T-helper 17 cell (primary cell): ENCODE measurements around the gene TNK2. TPM values are rescaled to one million over a fixed set of nuclear protein-coding genes. Genes with fewer than 3 reads are reported as not detected.
"Not testable (repeated sequence)": the region's sequence is repeated elsewhere in the genome, so short reads cannot be mapped to it uniquely, and the experiment has no call there.

Experiments used
- ATAC-seq: fragments of 150-1000 bp; cut with Tn5 transposase; 2 replicates; pipeline ENCODE4 v1.10.0; 2021; ENCODE audit warnings: mild to moderate bottlenecking, moderate library complexity
- DNase-seq, 3 donors: peaks; one replicate each; pipeline versions ENCODE4 v3.0.0 to v3.0.0-alpha.2; 2020 to 2021
- H3K9me3 ChIP-seq: one replicate; pipeline ENCODE4 v1.7.0; 2013; ENCODE audit warnings: low read length, mild to moderate bottlenecking; ENCODE audit not compliant: control insufficient read depth, poor library complexity, severe bottlenecking
- H3K27ac Mint-ChIP-seq: one replicate; pipeline ENCODE4 v1.8.0; 2022; ENCODE audit warnings: mild to moderate bottlenecking, moderate library complexity, mixed read lengths
- H3K27me3 Mint-ChIP-seq: one replicate; pipeline ENCODE4 v1.8.0; 2022; ENCODE audit warnings: mixed read lengths
- H3K36me3 Mint-ChIP-seq: one replicate; pipeline ENCODE4 v1.8.0; 2022; ENCODE audit warnings: low read depth, mixed read lengths
- H3K4me1 Mint-ChIP-seq: one replicate; pipeline ENCODE4 v1.8.0; 2022; ENCODE audit warnings: mild to moderate bottlenecking, mixed read lengths
- H3K4me3 Mint-ChIP-seq: one replicate; pipeline ENCODE4 v1.8.0; 2022; ENCODE audit warnings: mild to moderate bottlenecking, moderate library complexity, mixed read lengths
- total RNA-seq, 4 donors: library from RNA in 2 of 4; stranded (reverse) in 2 of 4; gene quantifications; one replicate each; pipeline ENCODE4 v1.2.3 and lab custom pipeline; 2022 to 2026

The TNK2 gene
- total RNA-seq, 2 donors from 2014 or later, result 123 to 125 TPM

DNA sequence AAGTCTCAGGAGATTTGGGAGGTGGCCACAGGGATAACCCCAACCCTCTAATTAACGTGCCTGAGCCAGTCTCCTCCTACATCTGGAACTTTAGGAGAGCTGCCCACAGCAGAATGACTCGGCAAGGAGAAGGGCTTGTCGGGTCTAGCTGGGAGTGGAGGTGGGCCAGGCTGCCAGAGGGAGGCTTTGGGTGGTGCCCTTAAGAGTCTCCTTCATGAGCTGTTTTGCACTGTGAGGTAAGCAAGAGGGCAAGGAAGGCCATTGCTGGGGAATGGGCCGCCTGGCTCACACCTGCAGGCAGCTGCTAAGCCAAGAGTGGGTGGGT is 3.6 kb upstream of the TNK2 start:
- DNase-seq (no peak), ATAC-seq (no peak)
- H3K27ac Mint-ChIP-seq, result peak overlapping the region; percentile 32
- no peak overlapping the region for H3K4me3 Mint-ChIP-seq
- peaks cover 28% of the 10 kb centered on the region for H3K4me1 Mint-ChIP-seq
- peaks cover 2% of the 10 kb centered on the region for H3K36me3 Mint-ChIP-seq
- H3K27me3 Mint-ChIP-seq, result peaks cover 7% of the 10 kb centered on the region
- H3K9me3 ChIP-seq, result no peaks in the 10 kb centered on the region

GRCh38 chr3:195911041-195911945 is 2.9 kb upstream of the TNK2 start:
- ATAC-seq, result no peak
- peaks cover 2% of the 10 kb centered on the region for H3K36me3 Mint-ChIP-seq
- H3K4me3 Mint-ChIP-seq, result no peak overlapping the region
- peak overlapping the region; percentile 32 for H3K27ac Mint-ChIP-seq
- peaks cover 31% of the 10 kb centered on the region for H3K4me1 Mint-ChIP-seq
- peaks cover under 1% of the 10 kb centered on the region for H3K27me3 Mint-ChIP-seq
- H3K9me3 ChIP-seq, result no peaks in the 10 kb centered on the region
- no peak for DNase-seq

- Mint-ChIP-seq H3K36me3 (peaks cover 2% of the 10 kb centered on the region), H3K4me3 (peak overlapping the region; percentile 82), H3K27ac (no peak overlapping the region), H3K4me1 (peaks cover 36% of the 10 kb centered on the region), H3K27me3 (no peaks in the 10 kb centered on the region)
- no peaks in the 10 kb centered on the region for H3K9me3 ChIP-seq
- no peak for ATAC-seq
- no peak for DNase-seq
Observed at GRCh38 chr3:195910499-195910845, 2.1 kb upstream of the TNK2 start.

GRCh38 chr3:195909644-195910498 is 1.5 kb upstream of the TNK2 start:
- peak; percentile 64 for ATAC-seq
- peaks cover 2% of the 10 kb centered on the region for H3K36me3 Mint-ChIP-seq
- no peaks in the 10 kb centered on the region for H3K9me3 ChIP-seq
- peak overlapping the region; percentile 82 for H3K4me3 Mint-ChIP-seq
- DNase-seq, result peak; percentile 81 to 91 (median 91)
- H3K27me3 Mint-ChIP-seq, result no peaks in the 10 kb centered on the region
- peaks cover 37% of the 10 kb centered on the region for H3K4me1 Mint-ChIP-seq
- H3K27ac Mint-ChIP-seq, result no peak overlapping the region

DNA sequence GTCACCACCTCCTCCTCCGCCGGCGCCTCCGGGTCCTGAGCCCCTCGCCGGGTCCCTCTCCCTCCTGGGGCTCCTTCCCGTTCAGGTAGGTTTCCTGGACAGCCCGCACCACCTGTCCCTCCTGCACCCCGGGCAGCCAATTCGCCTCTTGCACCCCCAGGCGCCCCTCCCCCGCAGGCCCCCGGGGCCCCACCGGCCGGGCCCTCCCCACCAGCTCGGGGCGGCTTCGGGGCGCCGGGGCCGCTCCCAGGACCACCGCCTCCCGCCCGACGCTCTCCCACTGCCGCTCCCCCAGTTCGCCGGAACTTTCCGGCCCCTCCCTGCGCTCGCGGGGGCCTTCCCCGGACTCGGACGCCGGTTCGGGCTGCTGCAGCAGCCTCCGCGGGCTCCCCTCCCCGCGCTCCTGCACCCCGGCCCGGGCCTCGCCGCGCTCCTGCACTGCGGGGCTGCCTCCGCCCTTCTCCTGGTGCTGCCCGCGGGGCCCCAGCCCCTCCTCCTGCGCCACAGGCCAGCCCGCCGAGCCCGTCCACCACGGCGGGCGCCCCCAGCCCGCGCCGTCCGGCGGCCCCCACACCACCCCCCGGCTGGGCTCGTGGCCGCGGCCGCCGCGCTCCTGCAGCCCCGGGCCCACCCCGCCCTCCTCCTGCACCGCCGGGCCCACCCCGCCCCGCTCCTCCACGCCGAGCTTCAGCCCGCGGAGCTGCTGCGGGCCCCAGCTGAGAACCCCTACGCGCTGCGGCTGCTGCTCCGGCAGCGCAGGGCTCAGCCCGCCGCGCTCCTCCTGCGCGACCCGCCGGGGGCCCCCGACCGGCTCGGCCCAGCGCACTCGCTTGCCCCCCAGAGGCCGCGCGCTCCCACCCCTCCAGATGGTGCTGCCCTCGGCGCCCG is 587 bp upstream of the TNK2 start:
- peaks cover 2% of the 10 kb centered on the region for H3K36me3 Mint-ChIP-seq
- DNase-seq, result peak; percentile 24 to 29 (median 25)
- ATAC-seq, result peak; percentile 3
- H3K4me3 Mint-ChIP-seq, result peak overlapping the region; percentile 96
- H3K27ac Mint-ChIP-seq, result peak overlapping the region; percentile 98
- H3K27me3 Mint-ChIP-seq, result no peaks in the 10 kb centered on the region
- no peaks in the 10 kb centered on the region for H3K9me3 ChIP-seq
- peaks cover 37% of the 10 kb centered on the region for H3K4me1 Mint-ChIP-seq

GRCh38 chr3:195907684-195907933 is 742 bp downstream of the TNK2 start:
- Mint-ChIP-seq H3K36me3 (peaks cover 2% of the 10 kb centered on the region), H3K4me1 (peaks cover 42% of the 10 kb centered on the region), H3K4me3 (peak overlapping the region; percentile 96), H3K27ac (peak overlapping the region; percentile 98), H3K27me3 (no peaks in the 10 kb centered on the region)
- no peaks in the 10 kb centered on the region for H3K9me3 ChIP-seq
- DNase-seq (no peak), ATAC-seq (peak; percentile 5)

DNA sequence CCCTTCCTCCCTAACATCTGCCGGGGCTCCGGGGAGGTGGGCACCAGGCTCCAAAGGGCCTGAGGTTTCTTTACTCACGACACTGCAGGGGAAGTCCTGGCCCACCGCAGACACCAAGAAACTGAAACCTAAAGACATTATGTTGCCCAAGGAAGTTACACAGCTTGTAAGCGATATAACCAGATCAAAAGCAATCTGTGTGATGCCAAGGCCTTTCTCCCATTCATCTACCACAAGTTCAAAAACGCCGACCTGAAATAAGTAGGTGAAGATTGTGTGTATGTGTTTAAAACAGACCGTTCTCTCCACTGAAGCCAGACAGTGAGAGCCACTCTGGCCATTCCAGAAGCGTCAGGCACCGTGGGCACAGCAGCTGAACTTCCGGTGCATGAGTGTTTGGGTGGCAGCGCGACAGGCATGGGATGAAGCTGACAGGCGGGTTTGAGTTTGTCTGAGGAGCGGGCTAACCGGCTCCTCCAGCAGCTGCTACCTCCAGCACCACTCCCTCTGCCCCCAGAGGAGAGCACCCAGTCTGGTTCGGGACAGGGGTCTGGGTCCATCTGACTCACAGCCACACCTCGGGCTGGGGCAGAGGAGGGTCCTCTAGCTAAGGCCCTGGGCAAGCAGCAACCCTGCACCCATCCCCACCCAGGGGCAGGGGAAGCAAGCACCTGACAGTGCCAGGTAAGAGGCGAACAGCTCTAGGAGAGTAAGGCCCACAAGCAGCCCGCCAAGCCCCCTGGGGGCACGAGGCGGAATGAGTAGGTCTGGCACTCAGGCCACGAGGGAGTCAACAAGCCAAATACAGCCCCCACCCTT is 1.3 kb downstream of the TNK2 start:
- Mint-ChIP-seq H3K4me1 (peaks cover 42% of the 10 kb centered on the region), H3K4me3 (peak overlapping the region; percentile 96), H3K27ac (peak overlapping the region; percentile 98), H3K36me3 (peaks cover 2% of the 10 kb centered on the region), H3K27me3 (no peaks in the 10 kb centered on the region)
- ATAC-seq (peak; percentile 71), DNase-seq (peak; percentile 47 to 68 (median 53))
- H3K9me3 ChIP-seq, result no peaks in the 10 kb centered on the region

DNA sequence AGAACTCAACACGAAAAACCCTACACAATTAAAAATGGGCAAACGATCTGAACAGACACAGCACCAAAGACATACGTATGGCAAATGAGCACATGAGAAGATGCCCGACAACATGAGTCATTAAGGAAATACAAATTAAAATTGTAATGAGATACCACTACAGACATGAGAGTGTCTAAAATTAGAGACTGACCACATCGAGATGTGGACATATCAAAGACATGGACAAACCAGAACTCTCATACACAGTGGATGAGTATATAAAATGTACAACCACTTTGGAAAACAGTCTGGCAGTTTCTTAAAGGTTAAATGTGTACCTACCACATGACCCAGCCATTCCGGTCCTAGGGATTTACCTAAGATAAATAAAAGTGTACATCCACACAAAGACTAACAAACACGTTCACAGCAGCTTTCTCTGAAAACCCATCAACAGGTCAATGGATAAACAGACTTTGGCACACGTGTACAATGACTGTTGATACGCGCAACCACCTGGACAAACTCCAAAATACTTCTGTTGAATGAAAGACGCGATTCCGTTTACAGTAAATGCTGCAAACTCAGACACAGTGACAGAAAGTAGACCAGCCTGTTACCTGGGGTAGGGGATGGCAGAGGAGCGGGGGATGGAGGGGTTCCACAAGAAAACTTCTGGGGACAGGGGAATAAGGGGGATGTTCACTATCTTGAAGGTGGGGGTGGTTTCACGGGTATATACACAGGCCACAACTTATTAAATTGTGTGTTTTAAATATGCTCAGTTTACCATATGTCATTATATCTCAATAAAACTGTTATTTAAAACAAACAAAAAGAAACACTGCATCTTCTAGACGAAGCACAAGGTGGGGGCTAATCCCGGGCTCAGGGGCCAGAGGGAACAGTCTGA is 2.1 kb downstream of the TNK2 start:
- peak overlapping the region; percentile 98 for H3K27ac Mint-ChIP-seq
- H3K27me3 Mint-ChIP-seq, result no peaks in the 10 kb centered on the region
- no peaks in the 10 kb centered on the region for H3K9me3 ChIP-seq
- DNase-seq (no peak), ATAC-seq (peak; percentile 7)
- H3K36me3 Mint-ChIP-seq, result peaks cover 2% of the 10 kb centered on the region
- peak overlapping the region; percentile 96 for H3K4me3 Mint-ChIP-seq
- H3K4me1 Mint-ChIP-seq, result peaks cover 43% of the 10 kb centered on the region

- no peaks in the 10 kb centered on the region for H3K27me3 Mint-ChIP-seq
- ATAC-seq (no peak), DNase-seq (no peak)
- H3K4me1 Mint-ChIP-seq, result peaks cover 58% of the 10 kb centered on the region
- peak overlapping the region; percentile 31 for H3K4me3 Mint-ChIP-seq
- peaks cover 2% of the 10 kb centered on the region for H3K36me3 Mint-ChIP-seq
- peak overlapping the region; percentile 98 for H3K27ac Mint-ChIP-seq
- no peaks in the 10 kb centered on the region for H3K9me3 ChIP-seq
Observed at GRCh38 chr3:195904368-195904767, 4.0 kb downstream of the TNK2 start.

- DNase-seq, result no peak
- H3K27ac Mint-ChIP-seq, result peak overlapping the region; percentile 98
- no peaks in the 10 kb centered on the region for H3K27me3 Mint-ChIP-seq
- H3K9me3 ChIP-seq, result no peaks in the 10 kb centered on the region
- peak overlapping the region; percentile 28 for H3K4me3 Mint-ChIP-seq
- ATAC-seq, result no peak
- peaks cover 2% of the 10 kb centered on the region for H3K36me3 Mint-ChIP-seq
- peaks cover 58% of the 10 kb centered on the region for H3K4me1 Mint-ChIP-seq
Observed at GRCh38 chr3:195903950-195904290, 4.4 kb downstream of the TNK2 start.

DNA sequence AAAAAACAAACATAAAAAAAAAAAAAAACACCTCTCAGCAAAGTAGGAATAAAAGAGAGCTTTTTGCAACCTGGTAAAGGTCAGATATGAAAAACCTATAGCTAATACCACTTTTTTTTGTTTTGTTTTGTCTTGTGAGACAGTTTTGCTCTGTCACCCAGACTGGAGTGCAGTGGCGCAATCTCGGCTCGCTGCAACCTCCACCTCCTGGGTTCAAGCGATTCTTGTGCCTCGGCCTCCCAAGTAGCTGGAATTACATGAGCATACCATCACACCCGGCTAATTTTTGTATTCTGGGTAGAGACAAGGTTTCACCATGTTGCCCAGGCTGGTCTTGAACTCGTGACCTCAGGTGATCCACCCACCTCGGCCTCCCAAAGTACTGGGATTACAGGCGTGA is 5.7 kb downstream of the TNK2 start:
- H3K4me3 Mint-ChIP-seq, ATAC-seq, H3K27me3 Mint-ChIP-seq, DNase-seq, H3K36me3 Mint-ChIP-seq, H3K9me3 ChIP-seq: not testable (repeated sequence)
- H3K4me1 Mint-ChIP-seq, result peaks cover 58% of the 10 kb centered on the region
- peak overlapping the region; percentile 98 for H3K27ac Mint-ChIP-seq
